Cerebellar cortex (tissue), 1 donor: ENCODE measurements around the gene ZFP3.
"Not testable (repeated sequence)": the region's sequence is repeated elsewhere in the genome, so short reads cannot be mapped to it uniquely, and the experiment has no call there.

ENCODE experiments used
- DNase-seq: peaks from one replicate; pipeline ENCODE4 v3.0.0-alpha.2; 2015; ENCODE audit warnings: low spot score

ZFP3 gene

GRCh38 chr17:5124896-5125295 is 46.6 kb downstream of the ZFP3 start:
- DNase-seq, result not testable (repeated sequence)

- DNase-seq, result no peak
These were observed 48.6 kb downstream of the ZFP3 start for GRCh38 chr17:5126719-5127488.

- no peak for DNase-seq
These were observed 49.6 kb downstream of the ZFP3 start for GRCh38 chr17:5127910-5128309.

- not testable (repeated sequence) for DNase-seq
These were observed 50.1 kb downstream of the ZFP3 start for GRCh38 chr17:5128387-5128786.

- DNase-seq, result no peak
These were observed 50.8 kb downstream of the ZFP3 start for GRCh38 chr17:5128905-5129535.

- DNase-seq, result not testable (repeated sequence)
These were observed 51.5 kb downstream of the ZFP3 start for GRCh38 chr17:5129770-5130169.

GRCh38 chr17:5130261-5130660 is 52.0 kb downstream of the ZFP3 start:
- DNase-seq, result not testable (repeated sequence)

GRCh38 chr17:5130687-5131086 is 52.4 kb downstream of the ZFP3 start:
- DNase-seq, result not testable (repeated sequence)

- DNase-seq, result no peak
These were observed 53.0 kb downstream of the ZFP3 start for GRCh38 chr17:5131146-5131715.

GRCh38 chr17:5131799-5132502 is 53.7 kb downstream of the ZFP3 start:
- not testable (repeated sequence) for DNase-seq

- not testable (repeated sequence) for DNase-seq
These were observed 54.4 kb downstream of the ZFP3 start for GRCh38 chr17:5132503-5133225.

- DNase-seq, result no peak
These were observed 55.0 kb downstream of the ZFP3 start for GRCh38 chr17:5133311-5133710.

GRCh38 chr17:5133961-5134360 is 55.7 kb downstream of the ZFP3 start:
- DNase-seq, result not testable (repeated sequence)

- not testable (repeated sequence) for DNase-seq
These were observed 56.3 kb downstream of the ZFP3 start for GRCh38 chr17:5134571-5134970.

GRCh38 chr17:5135131-5135712 is 57.0 kb downstream of the ZFP3 start:
- DNase-seq, result not testable (repeated sequence)

GRCh38 chr17:5135726-5136579 is 57.7 kb downstream of the ZFP3 start:
- no peak for DNase-seq

- DNase-seq, result not testable (repeated sequence)
These were observed 58.5 kb downstream of the ZFP3 start for GRCh38 chr17:5136580-5137412.

GRCh38 chr17:5137511-5138197 is 59.4 kb downstream of the ZFP3 start:
- DNase-seq, result not testable (repeated sequence)

- not testable (repeated sequence) for DNase-seq
These were observed 59.9 kb downstream of the ZFP3 start for GRCh38 chr17:5138198-5138544.
